Activated CD8-positive, alpha-beta memory T cell treated with anti-CD3 and anti-CD28 coated beads for 48 hours (primary cell): ENCODE results near the gene SCARF1.

ENCODE experiments used
- DNase-seq, 3 experiments: peaks; one replicate each; pipeline ENCODE4 v3.0.0-alpha.2; 2020; ENCODE audit warnings: low read depth in 2 of 3, low spot score in 2 of 3

SCARF1 gene

DNA sequence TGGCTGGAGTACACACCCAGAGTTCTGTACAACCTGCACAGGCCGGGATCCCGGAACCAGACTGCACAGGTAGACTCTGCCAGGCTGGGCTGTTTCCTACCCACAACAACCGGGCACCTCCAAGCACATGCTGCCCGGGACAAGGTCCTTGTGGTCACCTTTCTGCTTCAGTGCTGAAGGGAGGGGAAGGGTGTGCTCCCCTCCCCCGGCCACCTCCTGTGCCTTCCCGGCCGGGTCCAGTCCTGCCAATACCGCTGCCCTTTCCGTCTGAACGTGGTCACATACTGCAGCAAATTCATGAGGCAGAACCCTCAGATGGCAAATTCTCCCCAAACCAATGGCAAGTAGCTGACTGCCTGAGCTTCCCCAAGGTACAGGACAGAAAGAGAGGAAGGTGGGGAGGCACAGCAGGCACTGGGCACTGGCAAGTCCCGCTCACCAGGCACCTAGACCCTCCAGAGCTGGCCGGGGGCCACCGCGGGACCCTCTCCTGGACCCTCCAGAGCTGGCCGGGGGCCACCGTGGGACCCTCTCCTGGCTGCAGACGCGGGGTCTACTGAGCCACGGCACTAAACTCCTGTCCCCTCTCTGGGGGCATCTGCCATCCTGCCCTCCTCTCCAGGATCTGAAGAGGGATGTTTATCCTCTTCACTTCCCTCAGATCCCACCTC lies 39.7 kb downstream of the SCARF1 start:
- DNase-seq = no peak

DNA sequence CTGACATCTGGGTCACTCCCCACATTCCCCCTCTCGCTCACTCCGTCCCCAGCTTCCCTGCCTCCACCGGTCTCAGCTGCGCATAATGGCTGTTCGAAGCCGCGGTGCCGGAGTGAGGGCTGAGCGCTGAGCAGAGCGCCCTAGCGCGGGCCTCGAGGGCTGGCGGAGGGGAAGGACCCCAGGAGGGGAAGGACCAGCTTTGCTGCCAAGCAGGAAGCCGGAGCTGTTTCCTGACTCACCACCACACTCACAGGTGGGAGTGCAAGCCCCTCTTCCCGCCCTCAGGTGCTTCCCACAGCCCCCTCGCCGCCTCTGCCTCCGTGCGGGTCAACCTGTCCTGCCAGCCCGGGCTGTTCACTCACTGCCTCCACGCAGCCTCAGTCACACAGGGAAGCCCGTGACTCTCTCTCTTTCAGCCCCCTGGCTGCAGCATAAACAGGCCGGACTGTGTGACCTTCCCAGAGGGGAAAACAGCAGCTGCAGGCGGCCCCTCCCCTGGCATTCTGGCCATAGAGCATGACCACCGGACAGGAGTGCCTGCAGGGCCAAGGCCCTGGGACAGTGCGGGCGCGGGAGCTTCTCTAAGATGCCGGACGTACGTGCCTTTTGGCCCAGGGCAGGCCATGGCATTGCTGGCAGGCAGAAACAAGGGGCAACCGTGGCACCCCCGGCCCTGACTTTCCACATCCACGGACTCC lies 40.6 kb downstream of the SCARF1 start:
- DNase-seq = no peak

- DNase-seq = no peak
Measured at GRCh38 chr17:1601571-1601970, 44.0 kb downstream of the SCARF1 start.

DNA sequence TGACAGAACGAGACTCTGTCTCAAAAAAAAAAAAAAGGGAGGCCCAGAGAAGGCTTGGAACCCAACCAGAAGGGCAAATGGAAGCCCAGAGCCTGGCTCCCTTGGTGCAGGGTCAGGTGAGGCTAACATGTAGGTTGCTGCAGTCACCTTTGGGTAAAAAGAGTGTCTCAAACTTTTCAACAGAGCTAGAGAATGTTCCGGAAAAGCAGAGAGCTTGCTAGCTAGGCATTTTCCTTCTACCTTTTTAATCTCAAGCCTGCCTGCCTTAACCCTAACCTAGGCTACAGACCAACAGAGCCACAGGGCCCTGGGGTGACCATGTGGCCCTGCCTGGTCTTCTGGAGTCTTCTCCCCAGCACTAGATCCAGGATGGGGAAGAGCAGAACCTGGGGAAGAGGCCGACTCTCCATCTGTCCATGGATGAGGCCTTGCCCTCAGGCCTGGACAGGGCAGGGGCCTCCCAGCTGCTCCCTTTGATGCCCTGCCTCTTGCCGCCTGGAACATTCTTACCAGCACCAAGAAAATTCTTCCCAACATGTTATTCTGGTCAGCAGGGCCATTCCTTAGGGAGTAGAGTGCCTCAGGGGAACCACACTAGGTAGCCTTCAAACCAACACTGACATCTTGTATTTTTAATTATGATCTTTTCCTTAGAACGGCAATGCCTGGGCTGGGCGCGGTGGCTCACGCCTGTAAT lies 47.0 kb downstream of the SCARF1 start:
- DNase-seq = no peak

- no peak for DNase-seq
Measured at GRCh38 chr17:1597861-1598342, 47.6 kb downstream of the SCARF1 start.

- DNase-seq = no peak
Measured at GRCh38 chr17:1593630-1593931, 52.0 kb downstream of the SCARF1 start.

DNA sequence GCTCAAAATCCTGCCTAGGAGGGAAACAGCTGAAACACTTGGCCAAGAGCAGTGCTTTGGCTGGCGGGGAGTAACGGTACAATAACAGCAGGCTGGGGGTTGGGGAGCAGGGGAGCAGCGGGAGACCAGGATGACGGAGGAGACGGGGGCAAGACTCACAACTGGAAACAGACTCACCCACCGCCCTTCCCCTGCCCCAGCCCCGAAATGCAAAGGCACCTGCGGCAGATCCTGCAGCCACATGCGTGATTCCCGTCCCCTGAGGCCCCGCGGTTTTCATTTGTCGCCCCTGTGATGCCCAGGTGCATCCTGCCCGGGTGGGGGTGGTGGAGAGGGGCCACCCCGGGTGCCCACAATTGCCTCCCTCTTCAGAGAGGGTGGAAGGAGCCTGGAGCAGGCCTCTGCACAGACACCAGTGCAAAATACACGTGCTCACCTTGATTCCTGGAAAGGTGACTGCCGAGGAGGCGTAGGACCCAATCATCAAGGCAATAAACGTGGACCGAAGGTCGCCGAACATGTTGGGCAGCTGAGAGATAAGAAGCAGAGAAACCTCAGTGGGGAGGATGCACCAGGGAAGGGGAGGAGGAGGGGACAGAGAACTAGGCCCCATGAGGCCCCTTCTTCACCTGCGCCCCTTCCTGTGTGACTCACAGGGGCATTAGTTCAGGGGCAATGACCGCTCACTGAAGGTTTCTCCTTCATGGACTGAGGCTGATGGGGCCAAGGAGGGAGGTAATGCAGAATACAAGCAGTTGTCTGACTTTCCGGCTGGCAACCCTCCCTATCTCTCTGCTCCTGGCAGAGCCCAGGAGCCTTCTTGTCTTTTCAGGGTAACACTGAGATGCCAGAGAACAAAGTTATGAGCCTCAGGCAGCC lies 52.5 kb downstream of the SCARF1 start:
- no peak for DNase-seq

DNA sequence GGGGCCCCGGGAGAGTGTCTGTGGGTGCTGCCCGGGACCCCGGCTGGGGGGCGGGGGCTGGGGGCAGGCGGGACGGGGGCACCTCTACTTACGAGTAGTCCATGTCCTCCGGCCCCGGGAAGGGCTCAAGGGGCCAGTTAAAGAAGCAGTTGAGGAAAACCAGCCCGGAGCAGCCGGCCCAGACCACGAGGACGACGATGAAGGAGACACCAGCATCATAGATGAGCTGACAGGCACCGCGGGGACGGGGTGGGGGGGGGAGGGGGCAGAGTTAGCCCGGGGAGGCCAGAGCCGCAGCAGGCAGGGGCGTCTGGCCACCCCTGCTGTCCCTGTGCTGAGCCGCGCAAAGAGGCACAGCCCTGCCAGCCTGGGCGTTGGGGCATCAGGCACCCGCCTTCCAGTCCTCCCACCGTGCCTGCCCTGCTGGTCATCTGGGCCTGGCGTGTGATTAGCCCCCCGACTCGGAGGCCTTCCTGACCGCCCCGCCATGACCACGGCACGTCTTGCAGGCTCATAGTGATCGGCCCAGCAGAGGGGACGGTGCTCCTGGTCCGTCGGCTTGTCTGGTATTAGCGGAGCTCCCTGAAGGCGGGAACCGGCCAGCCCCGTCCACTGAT lies 54.0 kb downstream of the SCARF1 start:
- DNase-seq = no peak

GRCh38 chr17:1590747-1591473 lies 54.6 kb downstream of the SCARF1 start:
- DNase-seq = no peak

DNA sequence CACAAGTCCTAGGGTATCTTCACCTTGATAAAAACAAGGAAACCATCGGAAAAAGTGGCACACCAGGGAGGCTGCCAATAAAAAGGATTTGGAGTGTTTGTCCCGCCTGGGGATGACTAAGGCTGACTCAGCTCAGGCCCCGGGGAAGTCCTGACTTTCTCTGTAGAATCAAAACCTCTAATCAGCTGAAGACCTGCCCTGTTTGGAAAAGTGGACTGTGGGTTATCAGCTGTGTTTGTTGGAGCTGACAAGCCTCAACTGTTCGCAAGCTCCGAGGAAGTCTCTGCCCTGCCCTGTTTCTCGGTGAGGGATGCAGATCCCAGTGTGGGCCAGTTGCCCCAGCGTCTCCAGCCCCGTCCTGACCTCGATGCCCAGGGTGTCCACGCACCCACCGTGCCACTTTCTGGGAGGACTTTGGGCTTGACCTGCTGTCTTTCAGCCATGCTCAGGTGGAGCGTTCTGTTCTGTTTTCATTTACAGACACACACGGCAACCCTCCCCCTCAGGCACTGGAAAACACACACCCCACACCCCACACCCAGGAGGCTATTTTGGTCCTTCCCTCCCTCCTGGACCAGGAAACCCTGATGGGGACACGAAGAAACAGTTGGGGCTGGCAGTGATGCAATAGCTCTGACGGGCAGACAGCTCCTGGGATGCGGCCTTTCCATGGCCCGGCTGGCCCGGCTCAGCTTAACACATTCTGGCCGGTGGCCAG lies 55.3 kb downstream of the SCARF1 start:
- DNase-seq = no peak

GRCh38 chr17:1588821-1589585 lies 56.5 kb downstream of the SCARF1 start:
- no peak for DNase-seq

- DNase-seq = no peak
Measured at GRCh38 chr17:1584167-1584566, 61.4 kb downstream of the SCARF1 start.
